Large intestine (tissue), 3 donors: ENCODE data around the gene PSMB11. TPM values are rescaled to one million over a fixed set of nuclear protein-coding genes. Genes with fewer than 3 reads are reported as not detected.
A peak's percentile ranks its signal among the peaks of the same experiment; 100 is the strongest.

ENCODE experiments used
- DNase-seq, 2 donors: peaks; one replicate each; pipeline versions ENCODE4 v3.0.0 to v3.0.0-alpha.2; 2013
- H3K27ac ChIP-seq: one replicate; pipeline ENCODE4 v1.5.1; 2013; ENCODE audit warnings: low read length
- H3K27me3 ChIP-seq: 2 replicates; pipeline ENCODE4 v1.6.1; 2013; ENCODE audit warnings: low read length; ENCODE audit not compliant: control insufficient read depth, insufficient read depth
- H3K36me3 ChIP-seq: 2 replicates; pipeline ENCODE4 v1.6.1; 2013; ENCODE audit warnings: low read length; ENCODE audit not compliant: control insufficient read depth, insufficient read depth
- H3K4me1 ChIP-seq: one replicate; pipeline ENCODE4 v1.6.1; 2013; ENCODE audit warnings: low read length; ENCODE audit not compliant: control insufficient read depth, insufficient read depth
- H3K4me3 ChIP-seq: one replicate; pipeline ENCODE4 v1.5.1; 2013; ENCODE audit warnings: low read length
- H3K9me3 ChIP-seq: one replicate; pipeline ENCODE4 v1.6.1; 2013; ENCODE audit warnings: mild to moderate bottlenecking, low read depth, low read length, moderate library complexity; ENCODE audit not compliant: control insufficient read depth
- WGBS: methylation state at CpG from one replicate; pipeline ENCODE4 v1.1.5; 2013; ENCODE audit warnings: low lambda C conversion rate; ENCODE audit not compliant: insufficient coverage; 5-methylcytosine and 5-hydroxymethylcytosine counted together
- polyA plus RNA-seq: library from polyadenylated mRNA; unstranded; fragments of 120-200 nt; gene quantifications from one replicate; pipeline ENCODE4 v1.2.1, GENCODE V29; 2013

PSMB11 gene
- polyA plus RNA-seq, 1 donor: not detected

GRCh38 chr14:23030936-23031335 lies 11.1 kb upstream of the PSMB11 start:
- no peak for DNase-seq
- Histone ChIP-seq H3K36me3 (peaks cover 47% of the 10 kb centered on the region), H3K4me3 (no peak overlapping the region), H3K4me1 (peaks cover 10% of the 10 kb centered on the region), H3K27ac (no peak overlapping the region), H3K9me3 (no peaks in the 10 kb centered on the region), H3K27me3 (no peaks in the 10 kb centered on the region)
- 96% methylated on average over 3 of the region's 4 CpGs for WGBS

DNA sequence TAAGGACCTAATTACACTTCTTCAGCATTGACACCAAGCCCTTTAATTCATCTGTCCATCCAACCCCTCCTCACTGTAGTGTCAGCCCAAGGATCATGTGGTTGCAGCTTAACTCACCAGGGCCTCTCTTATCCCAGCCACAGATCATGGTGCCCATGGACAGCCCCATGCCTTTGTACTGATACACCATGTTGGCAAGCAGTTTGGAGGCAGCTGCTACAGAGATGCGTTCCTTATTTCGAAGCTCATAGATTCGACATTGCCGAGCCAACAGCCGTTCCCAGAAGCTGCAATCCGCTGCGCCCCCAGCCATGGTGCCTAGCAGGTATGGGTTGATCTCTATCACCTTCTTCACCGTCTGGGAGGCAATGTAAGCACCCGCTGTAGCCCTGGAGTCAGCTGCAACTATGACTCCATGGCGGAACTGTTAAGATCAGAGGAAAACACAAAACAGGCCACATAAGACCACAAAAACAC lies 8.7 kb upstream of the PSMB11 start:
- Histone ChIP-seq H3K27ac (no peak overlapping the region), H3K9me3 (no peaks in the 10 kb centered on the region), H3K36me3 (peaks cover 38% of the 10 kb centered on the region), H3K4me1 (peaks cover 10% of the 10 kb centered on the region), H3K4me3 (no peak overlapping the region), H3K27me3 (no peaks in the 10 kb centered on the region)
- 100% methylated on average over 1 of the region's 10 CpGs for WGBS
- no peak for DNase-seq

- WGBS: 90% methylated on average over 2 of the region's 17 CpGs
- no peak for DNase-seq
- no peaks in the 10 kb centered on the region for H3K27me3 ChIP-seq
- H3K27ac ChIP-seq: peak overlapping the region; percentile 89
- H3K9me3 ChIP-seq: no peaks in the 10 kb centered on the region
- H3K4me1 ChIP-seq: peaks cover 10% of the 10 kb centered on the region
- H3K36me3 ChIP-seq: peaks cover 34% of the 10 kb centered on the region
- H3K4me3 ChIP-seq: peak overlapping the region; percentile 91
These were observed 8.1 kb upstream of the PSMB11 start for GRCh38 chr14:23033801-23034497.

GRCh38 chr14:23034498-23035302 lies 7.3 kb upstream of the PSMB11 start, which contains the start of gene PSMB5:
Gene PSMB5 (minus strand): TSS chr14:23034900. CDS start chr14:23034881, 19 bp downstream.
- no peaks in the 10 kb centered on the region for H3K27me3 ChIP-seq
- DNase-seq: peak; percentile 92 to 98
- H3K4me1 ChIP-seq: peaks cover 10% of the 10 kb centered on the region
- no CpG with 5 or more reads among the region's 36 CpGs for WGBS
- H3K9me3 ChIP-seq: no peaks in the 10 kb centered on the region
- peak within 1 kb of the TSS; percentile 91 for H3K4me3 ChIP-seq
- H3K36me3 ChIP-seq: peaks cover 29% of the 10 kb centered on the region
- peak within 1 kb of the TSS; percentile 89 for H3K27ac ChIP-seq

GRCh38 chr14:23035303-23036144 lies 6.5 kb upstream of the PSMB11 start:
- H3K36me3 ChIP-seq: peaks cover 26% of the 10 kb centered on the region
- DNase-seq: no peak
- H3K27me3 ChIP-seq: no peaks in the 10 kb centered on the region
- peak overlapping the region; percentile 91 for H3K4me3 ChIP-seq
- H3K27ac ChIP-seq: peak overlapping the region; percentile 89
- peaks cover 10% of the 10 kb centered on the region for H3K4me1 ChIP-seq
- H3K9me3 ChIP-seq: no peaks in the 10 kb centered on the region
- 0% methylated on average over 2 of the region's 14 CpGs for WGBS

GRCh38 chr14:23040100-23040499 lies 1.9 kb upstream of the PSMB11 start:
- WGBS: no CpG with 5 or more reads among the region's 4 CpGs
- no peak overlapping the region for H3K4me3 ChIP-seq
- no peaks in the 10 kb centered on the region for H3K27me3 ChIP-seq
- H3K36me3 ChIP-seq: no peaks in the 10 kb centered on the region
- no peak for DNase-seq
- no peaks in the 10 kb centered on the region for H3K9me3 ChIP-seq
- no peak overlapping the region for H3K27ac ChIP-seq
- H3K4me1 ChIP-seq: no peaks in the 10 kb centered on the region

DNA sequence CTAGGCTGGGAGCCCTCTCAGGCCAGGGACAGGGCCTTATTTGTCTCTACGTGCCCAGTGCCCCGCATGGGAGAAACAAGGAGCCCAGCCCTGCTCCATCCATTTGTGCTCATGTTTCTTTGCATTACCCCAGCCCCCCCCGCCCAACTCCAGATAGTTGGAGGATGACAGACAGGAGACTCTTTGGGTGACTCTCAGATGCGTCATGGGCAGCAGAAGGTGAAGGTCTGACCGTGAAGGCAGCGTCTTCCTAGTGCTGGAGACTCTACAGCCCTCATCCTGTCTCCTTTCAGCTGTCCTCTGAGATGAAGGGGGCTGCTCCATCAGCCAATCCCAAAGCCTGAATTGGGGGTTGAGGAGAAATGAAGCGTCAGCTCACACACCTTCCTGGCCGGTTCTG lies 283 bp upstream of the PSMB11 start:
- H3K4me1 ChIP-seq: no peaks in the 10 kb centered on the region
- H3K27me3 ChIP-seq: no peaks in the 10 kb centered on the region
- H3K27ac ChIP-seq: no peak overlapping the region
- WGBS: no CpG with 5 or more reads among the region's 8 CpGs
- H3K36me3 ChIP-seq: no peaks in the 10 kb centered on the region
- no peaks in the 10 kb centered on the region for H3K9me3 ChIP-seq
- no peak overlapping the region for H3K4me3 ChIP-seq
- no peak for DNase-seq

DNA sequence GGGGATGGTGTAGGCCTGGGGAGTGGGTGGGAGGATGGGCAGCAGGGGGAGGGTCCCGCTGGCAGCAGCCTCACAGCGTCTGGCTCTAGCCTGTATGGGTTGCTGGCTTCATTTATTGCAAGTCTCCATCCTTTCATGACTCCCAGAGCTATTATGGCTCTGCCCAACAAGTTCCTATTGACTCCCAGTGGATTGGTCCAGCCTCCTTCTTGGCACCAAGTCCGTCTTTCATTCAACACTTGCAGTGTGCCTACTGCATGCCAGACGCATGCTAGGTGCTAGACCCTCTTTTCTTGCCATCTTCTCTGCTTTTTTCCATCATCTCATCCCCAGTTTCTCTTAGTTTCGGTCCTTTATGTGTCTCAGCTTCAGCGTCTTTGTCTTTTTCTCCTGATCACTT lies 1.1 kb downstream of the PSMB11 start:
- no peaks in the 10 kb centered on the region for H3K36me3 ChIP-seq
- no peak overlapping the region for H3K27ac ChIP-seq
- WGBS: no CpG with 5 or more reads among the region's 6 CpGs
- peaks cover under 1% of the 10 kb centered on the region for H3K9me3 ChIP-seq
- H3K4me3 ChIP-seq: no peak overlapping the region
- DNase-seq: no peak
- no peaks in the 10 kb centered on the region for H3K4me1 ChIP-seq
- H3K27me3 ChIP-seq: no peaks in the 10 kb centered on the region

- Histone ChIP-seq H3K4me3 (no peak overlapping the region), H3K27me3 (no peaks in the 10 kb centered on the region), H3K4me1 (no peaks in the 10 kb centered on the region), H3K9me3 (peaks cover 3% of the 10 kb centered on the region), H3K27ac (no peak overlapping the region), H3K36me3 (no peaks in the 10 kb centered on the region)
- no peak for DNase-seq
- no CpG with 5 or more reads among the region's 3 CpGs for WGBS
These were observed 1.7 kb downstream of the PSMB11 start for GRCh38 chr14:23043754-23044153.

- Histone ChIP-seq H3K4me1 (no peaks in the 10 kb centered on the region), H3K27me3 (no peaks in the 10 kb centered on the region), H3K4me3 (no peak overlapping the region), H3K36me3 (no peaks in the 10 kb centered on the region), H3K9me3 (peaks cover 3% of the 10 kb centered on the region), H3K27ac (no peak overlapping the region)
- DNase-seq: no peak
- WGBS: no CpG with 5 or more reads among the region's 8 CpGs
These were observed 2.8 kb downstream of the PSMB11 start for GRCh38 chr14:23044840-23045239.
